NCI-H2171 (cell line): Measurements from ENCODE around the gene TMEM117.

Experiments
- DNase-seq: peaks from one replicate; lab custom pipeline; 2025; lab: John Stamatoyannopoulos, UW

Gene TMEM117

GRCh38 chr12:44379831-44380230 is 544.0 kb downstream of the TMEM117 start:
- peak; percentile 13 for DNase-seq

- no peak for DNase-seq
Measured at GRCh38 chr12:44380861-44381260, 545.0 kb downstream of the TMEM117 start.

DNA sequence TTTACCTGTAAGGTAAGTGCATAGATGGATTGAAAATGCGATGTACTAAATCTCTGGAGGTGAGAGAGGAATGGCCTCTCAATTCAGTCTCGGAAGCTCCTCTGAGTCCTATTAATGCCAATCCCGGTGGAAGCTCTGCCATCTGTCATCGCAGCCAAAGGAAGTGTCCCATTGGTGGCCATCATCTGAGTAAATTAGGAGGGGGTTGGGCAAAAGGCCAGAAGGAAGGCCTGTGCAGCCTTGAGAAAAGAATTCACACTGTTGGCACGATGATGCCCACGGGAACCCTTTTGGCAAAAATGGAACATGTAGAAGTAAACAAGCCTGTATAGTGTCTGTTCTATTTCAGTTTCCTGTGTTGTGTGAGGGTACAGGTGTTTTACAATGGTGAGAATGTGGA is 545.5 kb downstream of the TMEM117 start:
- DNase-seq: peak; percentile 60

- DNase-seq: peak; percentile 10
Measured at GRCh38 chr12:44384136-44384535, 548.3 kb downstream of the TMEM117 start.

- DNase-seq: no peak
Measured at GRCh38 chr12:44385964-44386363, 550.1 kb downstream of the TMEM117 start.

- no peak for DNase-seq
Measured at GRCh38 chr12:44387581-44387980, 551.7 kb downstream of the TMEM117 start.

DNA sequence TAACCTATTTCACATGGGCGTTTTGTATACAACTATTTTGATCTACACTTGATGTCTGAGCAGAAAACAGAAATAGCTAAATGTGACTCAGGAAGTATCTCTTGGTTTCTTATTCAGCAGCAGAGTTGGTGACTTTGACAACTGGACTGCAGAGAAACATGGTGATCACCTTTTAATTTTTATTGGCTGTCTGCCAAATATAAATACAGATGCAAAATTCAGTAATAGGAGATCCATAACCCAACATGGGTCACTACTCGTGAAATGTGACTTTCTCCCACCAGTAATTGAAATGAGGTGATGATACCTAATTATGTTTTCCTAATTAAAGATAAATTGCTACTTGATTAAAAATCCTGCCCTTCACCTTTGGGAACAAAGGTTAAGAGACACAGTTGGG is 553.2 kb downstream of the TMEM117 start:
- DNase-seq: no peak

GRCh38 chr12:44389896-44390295 is 554.0 kb downstream of the TMEM117 start:
- no peak for DNase-seq

GRCh38 chr12:44397631-44398030 is 561.8 kb downstream of the TMEM117 start:
- DNase-seq: no peak

DNA sequence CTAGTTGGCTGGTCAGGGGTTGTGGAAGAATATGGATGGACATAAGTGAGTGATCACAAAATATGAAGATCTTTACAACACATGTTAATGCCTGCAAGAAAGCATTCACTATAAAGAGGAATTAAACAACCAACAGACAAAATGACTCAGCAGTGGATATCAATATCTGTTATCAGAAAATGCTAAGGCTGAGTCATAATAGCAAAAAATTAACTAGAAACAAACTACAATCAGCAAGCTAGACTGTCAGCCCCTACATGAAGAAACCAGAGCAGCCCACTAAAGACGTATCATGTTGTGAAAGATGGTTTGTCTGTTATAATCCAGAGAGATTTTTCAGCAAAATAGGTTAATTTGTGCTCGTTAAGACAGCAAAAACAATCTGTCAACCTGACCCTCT is 567.3 kb downstream of the TMEM117 start:
- DNase-seq: no peak

- no peak for DNase-seq
Measured at GRCh38 chr12:44405297-44405696, 569.4 kb downstream of the TMEM117 start.

DNA sequence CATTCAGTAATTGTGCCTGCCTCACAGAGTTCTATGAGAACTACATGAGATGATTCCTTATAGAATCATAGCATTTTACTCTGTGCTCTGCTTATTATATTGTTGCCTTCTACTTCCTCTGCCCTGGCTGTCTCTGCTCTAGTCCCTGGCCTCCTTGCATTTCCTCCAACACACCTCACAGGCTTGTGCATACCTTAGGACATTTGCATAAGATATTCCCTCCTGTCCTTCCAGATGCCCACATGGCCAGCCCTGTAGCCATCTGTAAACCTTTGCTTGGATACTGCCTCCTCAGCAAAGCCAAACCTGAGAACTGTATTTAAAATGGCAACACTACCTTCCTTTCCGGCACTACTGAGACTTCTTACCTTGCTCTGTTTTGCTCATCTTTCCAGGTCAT is 586.7 kb downstream of the TMEM117 start:
- DNase-seq: no peak

DNA sequence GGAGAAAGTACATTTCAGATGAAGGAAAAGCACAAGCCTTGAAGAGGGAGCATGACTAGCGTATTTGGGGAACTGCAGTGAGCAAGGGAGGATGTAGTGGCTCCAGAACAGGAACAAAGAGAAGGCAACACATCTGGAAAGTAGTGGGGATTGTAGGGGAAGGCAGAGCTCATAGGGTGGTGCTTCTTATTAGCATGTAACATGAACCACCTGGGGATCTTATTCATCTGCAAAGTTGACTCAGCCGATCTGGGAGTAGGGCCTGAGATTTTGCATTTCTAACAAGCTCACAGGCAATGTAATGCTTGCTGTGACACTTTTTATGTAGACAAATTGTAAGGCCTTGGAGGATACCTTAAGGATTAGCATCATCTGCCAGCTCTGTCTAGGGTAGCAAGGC is 592.9 kb downstream of the TMEM117 start:
- DNase-seq: no peak

DNA sequence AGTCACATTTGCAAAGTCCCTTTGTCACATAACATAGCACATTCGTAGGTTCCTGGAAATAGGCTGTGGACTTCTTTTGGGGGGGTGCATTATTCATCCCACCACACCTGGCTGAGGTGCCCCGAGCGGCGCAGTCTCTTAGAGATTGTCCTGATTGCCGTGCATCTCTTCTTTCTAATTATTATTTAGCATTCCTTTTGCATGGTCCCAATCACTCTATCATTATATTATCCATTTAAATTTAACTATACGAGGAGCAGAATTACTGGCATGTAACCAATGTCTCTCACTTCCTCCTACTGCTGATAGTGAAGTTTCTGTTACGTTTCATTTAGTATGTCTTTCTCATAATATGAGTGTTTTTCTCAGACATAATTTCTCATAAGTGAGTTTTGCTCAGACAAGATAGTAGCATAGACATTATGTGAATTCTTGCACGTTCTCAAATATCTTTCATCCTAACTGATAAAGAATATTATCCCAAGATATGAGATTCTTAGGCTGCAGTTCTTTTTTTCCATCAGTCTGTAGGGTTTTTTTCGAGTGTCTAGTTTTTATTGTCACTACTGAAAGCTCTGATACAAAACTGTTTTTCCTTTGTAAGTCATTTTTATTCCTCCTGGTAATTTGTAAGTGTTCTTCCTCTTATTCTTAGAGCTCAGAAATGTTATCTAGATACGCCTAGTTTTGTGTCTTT is 595.9 kb downstream of the TMEM117 start:
- no peak for DNase-seq

DNA sequence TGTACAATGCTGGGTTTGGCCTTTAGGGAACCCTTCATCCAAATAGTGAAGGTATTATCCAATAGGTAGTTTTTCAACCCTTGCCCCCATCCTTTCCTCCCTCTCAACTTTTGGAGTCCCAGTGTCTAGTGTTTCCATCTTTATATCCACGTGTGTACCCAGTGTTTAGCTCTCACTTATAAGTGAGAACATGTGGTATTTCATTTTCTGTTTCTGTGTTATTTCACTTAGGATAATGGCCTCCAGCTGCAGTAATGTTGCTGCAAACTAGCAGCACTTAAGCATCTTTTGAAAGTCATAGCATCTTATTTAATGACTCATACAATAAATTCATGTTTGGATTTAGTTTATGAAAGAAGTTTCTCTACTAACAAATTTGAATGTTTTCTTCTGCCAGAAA is 597.8 kb downstream of the TMEM117 start:
- DNase-seq: no peak

DNA sequence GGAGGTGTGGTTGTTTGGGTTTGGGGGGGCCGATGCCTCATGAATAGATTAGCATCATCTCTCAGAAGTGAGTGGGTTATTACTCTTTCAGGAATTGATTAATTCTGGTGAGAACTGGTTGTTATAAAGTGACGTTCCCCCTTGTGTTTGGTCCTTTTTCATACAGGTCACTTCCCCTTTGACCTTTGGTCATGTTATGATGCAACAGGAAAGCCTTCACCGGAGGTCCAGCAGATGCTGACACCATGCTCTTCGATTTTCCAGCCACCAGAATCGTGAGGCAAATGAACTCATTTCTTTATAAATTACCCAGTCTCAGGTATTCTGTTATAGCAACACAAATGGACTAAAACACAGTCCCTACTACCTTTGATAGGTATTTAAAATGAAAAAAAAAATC is 600.9 kb downstream of the TMEM117 start:
- no peak for DNase-seq
